GM21423 (cell line): Measurements from ENCODE around the gene GATA5.
"Not testable (repeated sequence)": the region's sequence is repeated elsewhere in the genome, so short reads cannot be mapped to it uniquely, and the experiment has no call there.

Source experiments
- ATAC-seq: cut with Tn5 transposase; IDR thresholded peaks from one replicate; pipeline ENCODE4 v1.9.1; 2021; ENCODE audit warnings: mild to moderate bottlenecking, moderate library complexity; ENCODE audit not compliant: unreplicated experiment

Gene GATA5

GRCh38 chr20:62433658-62434497 is 41.9 kb downstream of the GATA5 start:
- no peak for ATAC-seq

DNA sequence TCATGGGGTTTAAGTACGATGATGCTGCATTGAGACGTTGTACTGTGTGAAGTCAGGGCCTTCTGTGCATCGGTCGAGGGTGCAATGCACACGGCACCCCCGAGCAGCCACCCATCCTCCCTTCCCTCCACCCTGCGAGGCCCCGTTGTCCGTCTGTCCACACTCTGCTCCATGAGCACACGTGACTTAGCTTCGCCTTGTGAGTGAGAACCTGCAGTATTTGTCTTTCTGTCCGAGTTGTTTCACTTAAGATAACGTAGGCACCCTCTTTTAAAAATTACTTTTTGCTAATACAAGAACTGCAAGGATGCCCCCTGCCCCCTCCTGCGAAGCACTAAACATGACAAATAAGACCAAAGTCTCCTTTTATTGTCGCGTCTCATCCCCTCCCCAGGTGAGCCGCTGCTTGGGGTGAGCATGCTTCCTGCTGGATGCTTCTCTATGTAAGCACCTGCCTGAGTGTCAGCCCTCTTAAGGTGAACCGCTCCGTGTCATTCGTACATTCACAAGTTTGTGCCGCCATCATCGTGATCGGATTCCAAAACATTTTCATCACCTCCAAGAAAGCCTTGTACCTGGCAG is 44.8 kb downstream of the GATA5 start:
- no peak for ATAC-seq

DNA sequence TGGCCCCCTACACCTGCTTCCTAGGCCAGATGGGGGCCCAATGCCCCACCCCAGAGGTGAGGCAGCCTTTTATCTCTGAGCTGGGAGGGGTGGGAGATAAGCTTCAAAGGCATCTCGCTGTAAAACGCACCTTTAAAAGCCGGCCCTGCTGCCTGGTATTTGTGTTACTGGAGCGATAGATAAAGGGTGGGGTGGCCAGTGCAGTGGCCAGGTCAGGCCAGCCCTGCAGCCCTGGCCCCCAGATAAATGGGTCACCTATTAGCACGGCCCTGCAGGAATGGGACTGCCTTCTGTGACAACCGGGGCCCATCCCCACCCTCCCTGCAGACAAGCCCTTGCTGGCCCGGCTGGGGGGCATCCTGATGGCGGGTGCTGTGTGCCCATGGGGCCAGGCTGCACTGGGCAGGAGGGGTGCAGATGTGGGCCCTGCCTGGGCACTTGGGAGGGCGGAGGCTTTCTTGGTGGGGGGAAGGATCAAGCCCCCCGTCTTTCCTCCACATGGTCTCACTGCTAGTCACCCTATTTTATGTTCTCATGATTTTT is 45.4 kb downstream of the GATA5 start:
- ATAC-seq = no peak

- no peak for ATAC-seq
Observed at GRCh38 chr20:62429455-62430310, 46.1 kb downstream of the GATA5 start.

- ATAC-seq = no peak
Observed at GRCh38 chr20:62428396-62429295, 47.1 kb downstream of the GATA5 start.

- ATAC-seq = no peak
Observed at GRCh38 chr20:62428002-62428372, 47.8 kb downstream of the GATA5 start.

GRCh38 chr20:62427172-62428001 is 48.4 kb downstream of the GATA5 start, which contains the start of gene RBBP8NL:
Gene RBBP8NL, minus strand, starts transcription at chr20:62427539. Its CDS starts 7,892 bp downstream, at chr20:62419647.
- no peak for ATAC-seq

DNA sequence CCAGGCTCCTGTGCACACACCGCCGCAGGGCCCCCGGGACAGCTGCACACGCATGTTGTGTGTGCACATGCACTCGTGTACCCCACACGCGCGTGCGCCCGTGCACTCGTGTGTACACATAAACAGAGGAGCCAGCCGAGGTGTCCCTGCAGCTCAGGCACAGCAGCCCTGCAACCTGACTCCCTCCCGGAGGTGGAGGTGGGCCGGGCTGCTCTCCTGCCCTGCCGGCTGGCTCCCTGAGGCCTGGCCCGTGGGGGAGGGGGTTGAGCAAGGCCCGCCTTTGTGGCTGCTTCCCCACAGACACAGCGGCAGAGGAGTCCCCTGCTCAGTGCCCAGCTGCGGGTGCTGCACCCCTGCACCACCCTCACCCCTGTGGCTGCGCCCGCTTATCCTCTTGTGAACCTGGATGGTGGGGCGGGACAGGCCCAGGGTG is 49.1 kb downstream of the GATA5 start:
- ATAC-seq = no peak

DNA sequence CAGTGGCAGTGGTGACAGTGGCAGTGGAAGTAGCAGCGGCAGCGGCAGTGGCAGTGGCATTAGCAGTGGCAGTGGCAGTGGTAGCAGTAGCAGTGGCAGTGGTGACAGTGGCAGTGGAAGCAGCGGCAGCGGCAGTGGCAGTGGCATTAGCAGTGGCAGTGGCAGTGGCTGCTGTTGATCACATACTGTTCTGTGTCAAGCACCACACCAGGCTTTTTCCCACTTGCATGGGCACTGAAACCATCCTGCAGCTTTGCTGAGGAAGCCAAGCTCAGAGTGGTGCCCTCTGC is 49.8 kb downstream of the GATA5 start:
- not testable (repeated sequence) for ATAC-seq

DNA sequence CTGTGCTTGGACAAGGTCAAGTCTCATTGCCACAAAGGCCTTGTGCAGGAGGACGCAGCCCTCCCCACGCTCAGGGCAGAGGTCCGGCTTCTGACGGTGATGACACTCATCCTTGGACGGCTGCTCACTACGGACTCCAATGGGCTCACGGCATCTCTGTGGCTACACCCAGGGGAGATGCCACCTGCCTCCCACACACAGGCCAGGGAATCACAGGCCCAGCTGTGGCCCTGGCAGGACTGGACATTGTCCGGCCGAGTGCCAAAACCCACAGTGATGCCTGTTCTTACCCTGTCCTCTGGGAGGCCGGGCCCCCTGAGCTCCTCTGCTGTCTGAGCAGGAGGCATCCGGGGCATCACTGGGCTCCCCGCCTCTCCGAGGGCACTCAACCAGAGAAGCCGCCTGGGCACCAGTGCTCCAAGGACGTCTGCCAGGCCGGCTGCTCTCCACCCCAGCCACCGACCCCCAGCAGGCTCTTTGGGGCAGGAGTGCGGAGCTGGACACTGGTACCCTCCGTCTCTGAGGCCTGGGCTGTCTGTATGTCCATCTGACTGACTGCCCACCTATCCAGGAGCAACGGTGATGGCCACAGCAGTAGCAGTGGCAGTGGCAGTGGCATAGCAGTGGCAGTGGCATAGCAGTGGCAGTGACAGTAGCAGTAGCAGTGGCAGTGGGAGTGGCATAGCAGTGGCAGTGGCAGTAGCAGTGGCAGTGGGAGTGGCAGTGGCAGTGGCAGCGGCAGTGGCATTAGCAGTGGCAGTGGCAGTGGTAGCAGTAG is 50.3 kb downstream of the GATA5 start:
- ATAC-seq = no peak

GRCh38 chr20:62424249-62425107 is 51.3 kb downstream of the GATA5 start:
- ATAC-seq = no peak

GRCh38 chr20:62423326-62423706 is 52.5 kb downstream of the GATA5 start:
- ATAC-seq = no peak

- no peak for ATAC-seq
Observed at GRCh38 chr20:62422636-62423325, 53.0 kb downstream of the GATA5 start.

DNA sequence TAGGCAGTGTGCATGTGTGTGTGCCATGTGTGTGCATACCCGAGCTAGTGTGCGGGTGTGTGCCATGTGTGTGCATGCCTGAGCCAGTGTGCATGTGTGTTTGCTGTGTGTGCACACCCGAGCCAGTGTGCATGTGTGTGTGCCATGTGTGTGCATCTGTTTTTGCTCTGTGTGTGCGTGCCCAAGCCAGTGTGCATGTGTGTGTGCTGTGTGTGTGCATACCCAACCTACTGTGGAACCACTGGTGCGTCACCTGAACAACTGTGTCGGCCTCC is 54.1 kb downstream of the GATA5 start:
- no peak for ATAC-seq

- no peak for ATAC-seq
Observed at GRCh38 chr20:62420846-62421715, 54.7 kb downstream of the GATA5 start.

DNA sequence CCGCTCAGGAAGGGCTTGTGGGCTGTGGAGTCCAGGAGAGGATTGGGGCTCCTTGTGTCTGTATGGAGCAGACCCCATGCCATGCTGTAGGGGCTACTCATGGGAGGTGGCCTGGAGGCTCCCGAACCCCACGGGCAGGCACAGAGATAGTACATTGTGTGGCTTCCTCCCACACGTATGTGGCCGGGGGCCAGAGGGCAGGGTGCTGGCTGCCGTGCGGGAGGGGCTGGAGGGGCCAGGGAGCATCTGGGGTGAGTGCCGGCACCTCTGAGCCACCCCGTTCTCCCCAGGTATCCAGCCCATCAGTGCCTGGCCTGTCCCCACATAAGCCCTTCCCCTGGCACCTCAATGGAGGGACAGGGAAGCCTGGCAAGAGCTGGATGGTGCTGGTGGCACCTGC is 56.0 kb downstream of the GATA5 start:
- no peak for ATAC-seq
